Forelimb muscle (tissue), 1 donor: ENCODE measurements around the gene TEX53. TPM values are rescaled to one million over a fixed set of nuclear protein-coding genes. Genes with fewer than 3 reads are reported as not detected.

Source experiments
- DNase-seq: peaks from one replicate; pipeline ENCODE4 v3.0.0-alpha.2; 2013; ENCODE audit warnings: low read depth
- polyA plus RNA-seq: library from polyadenylated mRNA; unstranded; fragments of 120-200 nt; gene quantifications from one replicate; pipeline ENCODE4 v1.2.1, GENCODE V29; 2013; ENCODE audit not compliant: insufficient read length

TEX53 gene
- polyA plus RNA-seq, result not detected

GRCh38 chr9:114657705-114658104, at the start of gene TEX53:
Gene TEX53, minus strand, starts transcription at chr9:114657805. Its CDS starts 31 bp downstream, at chr9:114657774.
- DNase-seq, result no peak

GRCh38 chr9:114706711-114707110, 49.1 kb upstream of the TEX53 start:
- DNase-seq, result no peak

- no peak for DNase-seq
Measured at GRCh38 chr9:114701988-114702387, 44.4 kb upstream of the TEX53 start.

- no peak for DNase-seq
Measured at GRCh38 chr9:114697951-114698351, 40.3 kb upstream of the TEX53 start.

- DNase-seq, result no peak
Measured at GRCh38 chr9:114696814-114697544, 39.4 kb upstream of the TEX53 start.

GRCh38 chr9:114695948-114696347, 38.3 kb upstream of the TEX53 start:
- no peak for DNase-seq

GRCh38 chr9:114694719-114695269, 37.2 kb upstream of the TEX53 start:
- DNase-seq, result no peak

GRCh38 chr9:114694146-114694545, 36.5 kb upstream of the TEX53 start:
- no peak for DNase-seq

GRCh38 chr9:114693248-114693855, 35.7 kb upstream of the TEX53 start:
- no peak for DNase-seq

GRCh38 chr9:114691956-114692295, 34.3 kb upstream of the TEX53 start:
- DNase-seq, result no peak

GRCh38 chr9:114691046-114691955, 33.7 kb upstream of the TEX53 start:
- no peak for DNase-seq

- no peak for DNase-seq
Measured at GRCh38 chr9:114690308-114690707, 32.7 kb upstream of the TEX53 start.

- DNase-seq, result no peak
Measured at GRCh38 chr9:114689813-114690212, 32.2 kb upstream of the TEX53 start.

- DNase-seq, result no peak
Measured at GRCh38 chr9:114688909-114689610, 31.5 kb upstream of the TEX53 start.

GRCh38 chr9:114688379-114688778, 30.8 kb upstream of the TEX53 start:
- DNase-seq, result no peak

- DNase-seq, result no peak
Measured at GRCh38 chr9:114687034-114687433, 29.4 kb upstream of the TEX53 start.

GRCh38 chr9:114685951-114686350, 28.3 kb upstream of the TEX53 start:
- DNase-seq, result no peak

GRCh38 chr9:114684036-114684435, 26.4 kb upstream of the TEX53 start:
- DNase-seq, result no peak

GRCh38 chr9:114682846-114683245, 25.2 kb upstream of the TEX53 start:
- DNase-seq, result no peak

- DNase-seq, result no peak
Measured at GRCh38 chr9:114681594-114682332, 24.2 kb upstream of the TEX53 start, which contains the start of gene TEX48. Gene TEX48, minus strand, starts transcription at chr9:114682192. Its CDS starts 10,469 bp downstream, at chr9:114671723.
